Adrenal gland (tissue), 5 donors: ENCODE data around the gene KIAA2012.

Experiments used
- CTCF ChIP-seq, 6 experiments: fragments of 450-650 bp in 4 of 6; fragments of 200-600 bp in 2 of 6; sonication (generic) in 1 of 6; IDR thresholded peaks; 1 replicate in 5 of 6; 2 replicates in 1 of 6; pipeline versions ENCODE4 v1.5.1 to v1.8.0; 2016 to 2021; ENCODE audit warnings: antibody characterized with exemption in 6 of 6, mild to moderate bottlenecking in 2 of 6, moderate library complexity in 1 of 6
- POLR2A ChIP-seq, 2 donors: fragments of 450-650 bp; IDR thresholded peaks; one replicate each; pipeline ENCODE4 v1.6.1; 2017; ENCODE audit warnings: antibody characterized with exemption in 2 of 2, mild to moderate bottlenecking in 2 of 2, moderate library complexity in 1 of 2
- donor health status: DM: no; HTN: no; CAD: no.

GRCh38 chr2:202193305-202193704 lies 120.2 kb downstream of the KIAA2012 start:
- TF ChIP-seq CTCF (IDR thresholded peaks at IDR 0.05) (no peak), POLR2A (IDR thresholded peaks at IDR 0.05) (no peak)
